ENCODE results near the gene DPPA4. TPM values are rescaled to one million over a fixed set of nuclear protein-coding genes. Genes with fewer than 3 reads are reported as not detected.

DPPA4 gene
- total and polyA plus RNA-seq, 2 experiments from 2014 or later: 0.12 to 0.51 TPM

GRCh38 chr3:109346099-109346498 is 8.8 kb upstream of the DPPA4 start:
- no peak for DNase-seq (ENCODE audit: low read depth in 1 of 2, low spot score in 1 of 2)
- H3K4me1 ChIP-seq (ENCODE audit: low read depth): no peaks in the 10 kb centered on the region
- no peaks in the 10 kb centered on the region for H3K36me3 ChIP-seq
- no peak overlapping the region for H3K27ac ChIP-seq
- H3K27me3 ChIP-seq: no peaks in the 10 kb centered on the region
- TF ChIP-seq CTCF (IDR thresholded peaks at IDR 0.05; ENCODE audit: low read depth, low read length): no peak
- no peak overlapping the region for H3K4me3 ChIP-seq
- H3K9me3 ChIP-seq (ENCODE audit: low read depth): no peaks in the 10 kb centered on the region

- no peak for TF ChIP-seq CTCF (IDR thresholded peaks at IDR 0.05; ENCODE audit: low read depth, low read length)
- Histone ChIP-seq H3K27me3 (no peaks in the 10 kb centered on the region), H3K27ac (no peak overlapping the region), H3K4me3 (no peak overlapping the region), H3K9me3 (ENCODE audit: low read depth) (no peaks in the 10 kb centered on the region), H3K36me3 (no peaks in the 10 kb centered on the region), H3K4me1 (ENCODE audit: low read depth) (no peaks in the 10 kb centered on the region)
- DNase-seq (ENCODE audit: low read depth in 1 of 2, low spot score in 1 of 2): no peak
Observed at GRCh38 chr3:109339714-109340648, 2.6 kb upstream of the DPPA4 start.

- H3K4me3 ChIP-seq: no peak overlapping the region
- H3K36me3 ChIP-seq: no peaks in the 10 kb centered on the region
- no peak for DNase-seq (ENCODE audit: low read depth in 1 of 2, low spot score in 1 of 2)
- H3K4me1 ChIP-seq (ENCODE audit: low read depth): no peaks in the 10 kb centered on the region
- TF ChIP-seq CTCF (IDR thresholded peaks at IDR 0.05; ENCODE audit: low read depth, low read length): no peak
- H3K9me3 ChIP-seq (ENCODE audit: low read depth): no peaks in the 10 kb centered on the region
- no peak overlapping the region for H3K27ac ChIP-seq
- no peaks in the 10 kb centered on the region for H3K27me3 ChIP-seq
Observed at GRCh38 chr3:109339197-109339596, 1.9 kb upstream of the DPPA4 start.

GRCh38 chr3:109338322-109338721 is 976 bp upstream of the DPPA4 start:
- no peak for TF ChIP-seq CTCF (IDR thresholded peaks at IDR 0.05; ENCODE audit: low read depth, low read length)
- H3K9me3 ChIP-seq (ENCODE audit: low read depth): no peaks in the 10 kb centered on the region
- no peaks in the 10 kb centered on the region for H3K27me3 ChIP-seq
- no peak for DNase-seq (ENCODE audit: low read depth in 1 of 2, low spot score in 1 of 2)
- H3K36me3 ChIP-seq: no peaks in the 10 kb centered on the region
- no peaks in the 10 kb centered on the region for H3K4me1 ChIP-seq (ENCODE audit: low read depth)
- H3K4me3 ChIP-seq: no peak overlapping the region
- H3K27ac ChIP-seq: no peak overlapping the region

GRCh38 chr3:109336291-109336861 is 970 bp downstream of the DPPA4 start:
- Histone ChIP-seq H3K36me3 (no peaks in the 10 kb centered on the region), H3K4me3 (peak overlapping the region; percentile 33), H3K27ac (peak overlapping the region; percentile 9), H3K27me3 (no peaks in the 10 kb centered on the region), H3K4me1 (ENCODE audit: low read depth) (no peaks in the 10 kb centered on the region), H3K9me3 (ENCODE audit: low read depth) (no peaks in the 10 kb centered on the region)
- peak; percentile 56 to 77 for DNase-seq (ENCODE audit: low read depth in 1 of 2, low spot score in 1 of 2)
- TF ChIP-seq CTCF (IDR thresholded peaks at IDR 0.05; ENCODE audit: low read depth, low read length): no peak

Measured in cardiac muscle cell (in vitro differentiated cells and primary cell).